Uterus (tissue), 2 donors: ENCODE data around the gene ASXL3.

Experiments used
- POLR2A ChIP-seq, 2 donors: fragments of 450-650 bp; IDR thresholded peaks; one replicate each; pipeline ENCODE4 v1.6.1; 2016; ENCODE audit warnings: antibody characterized with exemption in 2 of 2, mild to moderate bottlenecking in 1 of 2, moderate library complexity in 1 of 2
- TF ChIP-seq, protein P1 (sequence below), 4 experiments: fragments of 200-600 bp in 2 of 4; fragments of 450-650 bp in 2 of 4; sonication (generic) in 2 of 4; IDR thresholded peaks; one replicate each; pipeline ENCODE4 v1.5.1; 2016 to 2019; ENCODE audit warnings: antibody characterized with exemption in 4 of 4, mild to moderate bottlenecking in 2 of 4, moderate library complexity in 1 of 4

DNA sequence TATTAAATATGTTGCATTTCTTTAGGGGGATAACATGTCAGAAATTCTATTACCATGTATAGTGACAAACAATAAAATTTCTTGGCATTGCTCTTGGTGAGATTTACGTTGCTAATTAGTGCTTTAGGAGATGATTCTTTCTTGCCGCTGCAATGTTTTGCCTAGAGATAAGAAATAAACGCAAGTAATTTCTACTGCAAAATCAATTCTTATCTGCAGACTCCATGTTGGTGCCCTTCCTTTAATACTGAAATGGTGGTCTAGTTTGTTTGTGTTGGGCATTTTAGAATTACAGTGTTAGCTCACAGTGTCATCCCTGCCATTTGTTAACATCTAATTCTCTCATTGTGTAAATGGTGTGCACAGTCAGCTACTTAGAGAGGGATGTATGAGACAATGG is 34.6 kb downstream of the ASXL3 start:
- TF ChIP-seq, protein P1, sequence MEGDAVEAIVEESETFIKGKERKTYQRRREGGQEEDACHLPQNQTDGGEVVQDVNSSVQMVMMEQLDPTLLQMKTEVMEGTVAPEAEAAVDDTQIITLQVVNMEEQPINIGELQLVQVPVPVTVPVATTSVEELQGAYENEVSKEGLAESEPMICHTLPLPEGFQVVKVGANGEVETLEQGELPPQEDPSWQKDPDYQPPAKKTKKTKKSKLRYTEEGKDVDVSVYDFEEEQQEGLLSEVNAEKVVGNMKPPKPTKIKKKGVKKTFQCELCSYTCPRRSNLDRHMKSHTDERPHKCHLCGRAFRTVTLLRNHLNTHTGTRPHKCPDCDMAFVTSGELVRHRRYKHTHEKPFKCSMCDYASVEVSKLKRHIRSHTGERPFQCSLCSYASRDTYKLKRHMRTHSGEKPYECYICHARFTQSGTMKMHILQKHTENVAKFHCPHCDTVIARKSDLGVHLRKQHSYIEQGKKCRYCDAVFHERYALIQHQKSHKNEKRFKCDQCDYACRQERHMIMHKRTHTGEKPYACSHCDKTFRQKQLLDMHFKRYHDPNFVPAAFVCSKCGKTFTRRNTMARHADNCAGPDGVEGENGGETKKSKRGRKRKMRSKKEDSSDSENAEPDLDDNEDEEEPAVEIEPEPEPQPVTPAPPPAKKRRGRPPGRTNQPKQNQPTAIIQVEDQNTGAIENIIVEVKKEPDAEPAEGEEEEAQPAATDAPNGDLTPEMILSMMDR (IDR thresholded peaks at IDR 0.05), result no peak
- TF ChIP-seq POLR2A (IDR thresholded peaks at IDR 0.05), result no peak
